ENCODE data around the gene OR2H2. TPM values are rescaled to one million over a fixed set of nuclear protein-coding genes. Genes with fewer than 3 reads are reported as not detected.

OR2H2 gene
- total and polyA plus RNA-seq, 4 donors = not detected

- no peak for DNase-seq
- peaks cover 5 to 43% (median 25%) of the 10 kb centered on the region in 3 donors for H3K27me3 ChIP-seq (ENCODE audit: control insufficient read depth in 3 of 3, insufficient read depth in 3 of 3, low read length in 2 of 3)
- no peak for TF ChIP-seq CTCF (IDR thresholded peaks at IDR 0.05; ENCODE audit: control extremely low read depth, extremely low read depth)
- H3K4me3 ChIP-seq = no peak overlapping the region
- peaks cover 0 to 8% (median 0%) of the 10 kb centered on the region in 4 donors for H3K9me3 ChIP-seq (ENCODE audit: control insufficient read depth in 4 of 4, insufficient read depth in 3 of 4, low read length in 3 of 4)
- no peak overlapping the region for H3K9ac ChIP-seq (ENCODE audit: insufficient read depth in 1 of 2, low read length in 2 of 2)
- H3K27ac ChIP-seq (ENCODE audit: low read depth in 1 of 2, low read length in 1 of 2) = no peak overlapping the region
- no peaks in the 10 kb centered on the region for H3K36me3 ChIP-seq (ENCODE audit: control insufficient read depth in 4 of 4, insufficient read depth in 4 of 4, low read length in 4 of 4)
- peaks cover 0 to 17% (median 6%) of the 10 kb centered on the region in 5 donors for H3K4me1 ChIP-seq (ENCODE audit: control insufficient read depth in 5 of 5, insufficient read depth in 5 of 5, low read length in 5 of 5)
- no peak for ATAC-seq (ENCODE audit: insufficient read depth, low FRiP score)
Observed at GRCh38 chr6:29557320-29557719, 27.6 kb upstream of the OR2H2 start.

GRCh38 chr6:29558439-29559079, 26.4 kb upstream of the OR2H2 start:
- Histone ChIP-seq H3K4me1 (ENCODE audit: control insufficient read depth in 5 of 5, insufficient read depth in 5 of 5, low read length in 5 of 5) (peaks cover 0 to 9% (median 4%) of the 10 kb centered on the region in 5 donors), H3K27me3 (ENCODE audit: control insufficient read depth in 3 of 3, insufficient read depth in 3 of 3, low read length in 2 of 3) (peaks cover 5 to 37% (median 25%) of the 10 kb centered on the region in 3 donors), H3K27ac (ENCODE audit: low read depth in 1 of 2, low read length in 1 of 2) (no peak overlapping the region), H3K4me3 (no peak overlapping the region), H3K9me3 (ENCODE audit: control insufficient read depth in 4 of 4, insufficient read depth in 3 of 4, low read length in 3 of 4) (peaks cover 0 to 5% (median 0%) of the 10 kb centered on the region in 4 donors), H3K36me3 (ENCODE audit: control insufficient read depth in 4 of 4, insufficient read depth in 4 of 4, low read length in 4 of 4) (no peaks in the 10 kb centered on the region), H3K9ac (ENCODE audit: insufficient read depth in 1 of 2, low read length in 2 of 2) (no peak overlapping the region)
- ATAC-seq (ENCODE audit: insufficient read depth, low FRiP score) (no peak), DNase-seq (no peak)
- WGBS, 2 donors = 87 to 93% methylated on average over 22 of the region's 22 CpGs
- TF ChIP-seq CTCF (IDR thresholded peaks at IDR 0.05; ENCODE audit: control extremely low read depth, extremely low read depth) = no peak

GRCh38 chr6:29559524-29560287, 25.2 kb upstream of the OR2H2 start, which contains the start of gene UBD:
Gene UBD (minus strand): TSS chr6:29559732. CDS start chr6:29559701, 31 bp downstream.
- no peak within 1 kb of the TSS for H3K9ac ChIP-seq (ENCODE audit: insufficient read depth in 1 of 2, low read length in 2 of 2)
- no peak within 1 kb of the TSS for H3K4me3 ChIP-seq
- no peak within 1 kb of the TSS for H3K27ac ChIP-seq (ENCODE audit: low read depth in 1 of 2, low read length in 1 of 2)
- no peaks in the 10 kb centered on the region for H3K4me1 ChIP-seq (ENCODE audit: control insufficient read depth in 5 of 5, insufficient read depth in 5 of 5, low read length in 5 of 5)
- no peak for DNase-seq
- ATAC-seq (ENCODE audit: insufficient read depth, low FRiP score) = no peak
- TF ChIP-seq CTCF (IDR thresholded peaks at IDR 0.05; ENCODE audit: control extremely low read depth, extremely low read depth) = no peak
- WGBS, 2 donors = 68 to 80% methylated on average over 6 of the region's 6 CpGs
- H3K36me3 ChIP-seq (ENCODE audit: control insufficient read depth in 4 of 4, insufficient read depth in 4 of 4, low read length in 4 of 4) = no peaks in the 10 kb centered on the region
- peaks cover 5 to 26% (median 15%) of the 10 kb centered on the region in 3 donors for H3K27me3 ChIP-seq (ENCODE audit: control insufficient read depth in 3 of 3, insufficient read depth in 3 of 3, low read length in 2 of 3)
- H3K9me3 ChIP-seq (ENCODE audit: control insufficient read depth in 4 of 4, insufficient read depth in 3 of 4, low read length in 3 of 4) = peaks cover 0 to 5% (median 0%) of the 10 kb centered on the region in 4 donors
